Glomerular visceral epithelial cell (primary cell): ENCODE measurements around the gene ADI1.
A peak's percentile ranks its signal among the peaks of the same experiment; 100 is the strongest.
"Not testable (repeated sequence)": the region's sequence is repeated elsewhere in the genome, so short reads cannot be mapped to it uniquely, and the experiment has no call there.

ENCODE experiments used
- DNase-seq: peaks from one replicate; pipeline ENCODE4 v3.0.0-alpha.2; 2016; ENCODE audit errors: extremely low spot score

The ADI1 gene

GRCh38 chr2:3462493-3463104, 56.7 kb downstream of the ADI1 start:
- DNase-seq: no peak

- DNase-seq: peak; percentile 46
Measured at GRCh38 chr2:3461801-3462492, 57.4 kb downstream of the ADI1 start.

GRCh38 chr2:3460831-3461800, 58.2 kb downstream of the ADI1 start:
- DNase-seq: no peak

GRCh38 chr2:3460156-3460555, 59.2 kb downstream of the ADI1 start:
- no peak for DNase-seq

- DNase-seq: no peak
Measured at GRCh38 chr2:3459185-3460015, 59.9 kb downstream of the ADI1 start.

- DNase-seq: no peak
Measured at GRCh38 chr2:3458396-3459184, 60.7 kb downstream of the ADI1 start.

- no peak for DNase-seq
Measured at GRCh38 chr2:3457524-3458395, 61.6 kb downstream of the ADI1 start.

- no peak for DNase-seq
Measured at GRCh38 chr2:3456125-3456524, 63.2 kb downstream of the ADI1 start.

- DNase-seq: no peak
Measured at GRCh38 chr2:3454802-3455201, 64.5 kb downstream of the ADI1 start.

GRCh38 chr2:3454005-3454404, 65.3 kb downstream of the ADI1 start:
- not testable (repeated sequence) for DNase-seq

- no peak for DNase-seq
Measured at GRCh38 chr2:3453190-3453999, 65.9 kb downstream of the ADI1 start.

- no peak for DNase-seq
Measured at GRCh38 chr2:3451926-3452671, 67.2 kb downstream of the ADI1 start.

GRCh38 chr2:3451169-3451568, 68.2 kb downstream of the ADI1 start:
- DNase-seq: no peak

- no peak for DNase-seq
Measured at GRCh38 chr2:3450385-3451010, 68.8 kb downstream of the ADI1 start.

GRCh38 chr2:3449936-3450335, 69.4 kb downstream of the ADI1 start:
- no peak for DNase-seq

- no peak for DNase-seq
Measured at GRCh38 chr2:3449086-3449485, 70.2 kb downstream of the ADI1 start.

GRCh38 chr2:3448441-3448911, 70.9 kb downstream of the ADI1 start:
- DNase-seq: not testable (repeated sequence)
